Epithelial cell of esophagus (primary cell): ENCODE data around the gene ATP6V0D1.

Experiments
- DNase-seq: peaks from one replicate; pipeline ENCODE4 v3.0.0; 2010; ENCODE audit warnings: low read depth
- H3K4me3 ChIP-seq: 2 replicates; pipeline ENCODE4 v1.5.1; 2011; ENCODE audit warnings: mild to moderate bottlenecking, low read length, control low read depth
- TF ChIP-seq, protein P1 (sequence below): IDR thresholded peaks from 2 replicates; pipeline ENCODE4 v1.5.1; 2011; ENCODE audit warnings: low read depth, mild to moderate bottlenecking, low read length, control low read depth, inconsistent platforms; ENCODE audit not compliant: insufficient read depth; ENCODE audit errors: missing control alignments

Gene ATP6V0D1

GRCh38 chr16:67395458-67396158 lies 85.3 kb downstream of the ATP6V0D1 start:
- peak; percentile 32 for DNase-seq
- H3K4me3 ChIP-seq = no peak overlapping the region
- TF ChIP-seq, protein P1, sequence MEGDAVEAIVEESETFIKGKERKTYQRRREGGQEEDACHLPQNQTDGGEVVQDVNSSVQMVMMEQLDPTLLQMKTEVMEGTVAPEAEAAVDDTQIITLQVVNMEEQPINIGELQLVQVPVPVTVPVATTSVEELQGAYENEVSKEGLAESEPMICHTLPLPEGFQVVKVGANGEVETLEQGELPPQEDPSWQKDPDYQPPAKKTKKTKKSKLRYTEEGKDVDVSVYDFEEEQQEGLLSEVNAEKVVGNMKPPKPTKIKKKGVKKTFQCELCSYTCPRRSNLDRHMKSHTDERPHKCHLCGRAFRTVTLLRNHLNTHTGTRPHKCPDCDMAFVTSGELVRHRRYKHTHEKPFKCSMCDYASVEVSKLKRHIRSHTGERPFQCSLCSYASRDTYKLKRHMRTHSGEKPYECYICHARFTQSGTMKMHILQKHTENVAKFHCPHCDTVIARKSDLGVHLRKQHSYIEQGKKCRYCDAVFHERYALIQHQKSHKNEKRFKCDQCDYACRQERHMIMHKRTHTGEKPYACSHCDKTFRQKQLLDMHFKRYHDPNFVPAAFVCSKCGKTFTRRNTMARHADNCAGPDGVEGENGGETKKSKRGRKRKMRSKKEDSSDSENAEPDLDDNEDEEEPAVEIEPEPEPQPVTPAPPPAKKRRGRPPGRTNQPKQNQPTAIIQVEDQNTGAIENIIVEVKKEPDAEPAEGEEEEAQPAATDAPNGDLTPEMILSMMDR = no peak

DNA sequence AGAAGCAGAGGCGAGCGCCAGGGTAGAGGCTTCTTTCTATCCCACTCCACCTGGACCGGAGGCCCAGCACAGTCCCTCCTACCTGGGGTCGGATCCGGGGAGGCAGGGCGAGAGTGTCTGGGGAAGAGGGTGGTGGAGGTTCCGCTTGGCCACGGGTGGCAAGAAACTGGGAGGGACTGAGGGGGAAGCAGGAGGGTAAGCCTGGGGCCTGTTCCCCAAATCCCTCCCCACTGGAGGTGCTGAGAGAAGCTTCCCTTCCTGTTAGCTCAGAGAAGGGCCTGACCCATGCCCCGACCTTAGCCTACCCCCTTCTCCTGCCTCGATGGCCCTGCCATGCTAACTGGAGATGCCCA lies 85.9 kb downstream of the ATP6V0D1 start:
- DNase-seq = no peak
- no peak overlapping the region for H3K4me3 ChIP-seq

DNA sequence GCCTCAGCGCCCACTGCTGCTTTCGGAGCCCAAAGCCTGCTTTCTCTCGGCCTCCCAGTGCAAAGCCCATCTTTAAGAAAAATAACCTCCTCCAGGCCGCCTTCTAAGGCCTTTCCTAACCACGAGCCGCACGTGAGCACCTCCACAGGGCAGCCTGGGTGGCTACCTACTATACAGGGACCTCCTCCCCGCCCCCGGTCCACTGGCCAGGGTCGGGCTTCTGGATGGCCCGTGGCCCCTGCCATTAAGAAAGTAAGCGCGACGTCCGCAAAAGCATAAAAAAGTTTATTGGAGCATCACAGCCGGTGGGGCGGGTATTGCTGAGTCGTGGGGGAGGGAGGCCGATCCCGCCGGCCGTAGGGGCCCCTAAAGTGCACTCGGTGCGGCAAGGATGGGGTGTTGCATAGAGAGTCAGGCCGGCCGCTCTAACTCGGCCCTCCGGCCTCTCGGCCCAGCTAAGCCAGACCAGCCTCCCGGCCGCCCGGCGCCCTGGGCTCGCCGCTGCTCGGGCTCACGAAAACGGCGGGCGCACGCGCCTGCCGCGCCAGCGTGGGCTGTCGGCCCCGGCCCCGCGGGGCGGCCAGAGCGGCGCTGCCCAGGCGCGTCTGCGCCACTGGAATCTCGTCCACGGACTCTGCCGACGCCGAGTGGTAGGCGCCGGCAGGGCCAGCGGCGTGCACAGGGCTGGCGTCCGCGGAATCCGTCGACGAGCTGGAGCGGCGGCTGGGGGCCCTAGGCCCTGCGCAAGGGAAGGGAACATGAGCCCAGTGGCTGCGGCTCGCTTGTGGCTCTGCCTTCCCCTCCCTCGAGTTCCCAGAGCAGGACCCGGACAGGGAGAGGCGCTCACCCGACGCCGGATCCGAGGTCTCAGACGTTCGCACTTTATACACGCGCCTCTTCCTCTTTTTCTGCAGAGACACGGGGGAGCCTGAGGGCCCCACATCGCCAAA lies 86.5 kb downstream of the ATP6V0D1 start:
- no peak overlapping the region for H3K4me3 ChIP-seq
- TF ChIP-seq, protein P1 = no peak
- no peak for DNase-seq

More for the DNA sequence above, 85.9 kb downstream of the ATP6V0D1 start:
- TF ChIP-seq, protein P1 = no peak

- TF ChIP-seq, protein P1 = no peak
- no peak for DNase-seq
- no peak overlapping the region for H3K4me3 ChIP-seq
Measured at GRCh38 chr16:67393788-67394154, 87.2 kb downstream of the ATP6V0D1 start.

- TF ChIP-seq, protein P1 = peak; percentile 57
- DNase-seq = peak; percentile 36
- no peak within 1 kb of the TSS for H3K4me3 ChIP-seq
Measured at GRCh38 chr16:67393111-67393787, 87.7 kb downstream of the ATP6V0D1 start, which contains the start of gene TPPP3. Gene TPPP3 (minus strand): TSS chr16:67393498. CDS start chr16:67391111, 2,387 bp downstream.

GRCh38 chr16:67392301-67393059 lies 88.5 kb downstream of the ATP6V0D1 start:
- no peak overlapping the region for H3K4me3 ChIP-seq
- TF ChIP-seq, protein P1 = no peak
- no peak for DNase-seq
